Spinal cord (tissue), 10 donors: ENCODE results near the gene KRT76. TPM values are rescaled to one million over a fixed set of nuclear protein-coding genes. Genes with fewer than 3 reads are reported as not detected.

ENCODE experiments used
- DNase-seq, 6 donors: peaks; one replicate each; pipeline versions ENCODE4 v3.0.0 to v3.0.0-alpha.2; 2013 to 2015; ENCODE audit warnings: low spot score in 6 of 6, low read depth in 4 of 6
- H3K27ac ChIP-seq: one replicate; pipeline ENCODE4 v1.5.1; 2013; ENCODE audit warnings: low read depth, low read length, control low read depth
- H3K27me3 ChIP-seq: one replicate; pipeline ENCODE4 v1.6.1; 2013; ENCODE audit warnings: low read length; ENCODE audit not compliant: control insufficient read depth, insufficient read depth
- H3K36me3 ChIP-seq: one replicate; pipeline ENCODE4 v1.6.1; 2013; ENCODE audit warnings: low read length; ENCODE audit not compliant: control insufficient read depth, insufficient read depth
- H3K4me1 ChIP-seq: one replicate; pipeline ENCODE4 v1.6.1; 2013; ENCODE audit warnings: low read length; ENCODE audit not compliant: control insufficient read depth, insufficient read depth
- H3K4me3 ChIP-seq: one replicate; pipeline ENCODE4 v1.5.1; 2013; ENCODE audit warnings: low read depth, low read length, control low read depth
- H3K9me3 ChIP-seq: one replicate; pipeline ENCODE4 v1.6.1; 2013; ENCODE audit warnings: low read length; ENCODE audit not compliant: control insufficient read depth, insufficient read depth
- WGBS: methylation state at CpG from one replicate; pipeline ENCODE4 v1.1.5; 2013; ENCODE audit warnings: missing lambda C conversion rate; ENCODE audit not compliant: insufficient coverage; 5-methylcytosine and 5-hydroxymethylcytosine counted together
- polyA plus RNA-seq, 2 donors: library from polyadenylated mRNA; unstranded; fragments of 120-200 nt; gene quantifications; one replicate each; pipeline ENCODE4 v1.2.1, GENCODE V29; 2013; ENCODE audit not compliant: insufficient read length in 2 of 2
- total RNA-seq, 2 donors: library from RNA; depleted of rRNA in 1 of 2; stranded (reverse); fragments of 120-200 nt in 1 of 2; fragments of >200 nt in 1 of 2; gene quantifications; one replicate each; pipeline versions ENCODE4 v1.2.3 to v1.2.4, GENCODE V29; 2013 to 2014
- donor health status: healthy.

Gene KRT76
- total and polyA plus RNA-seq, 4 donors, result not detected

GRCh38 chr12:52742822-52743457 lies 34.2 kb downstream of the KRT76 start:
- Histone ChIP-seq H3K27me3 (peaks cover 10% of the 10 kb centered on the region), H3K9me3 (no peaks in the 10 kb centered on the region), H3K4me1 (no peaks in the 10 kb centered on the region), H3K36me3 (no peaks in the 10 kb centered on the region), H3K27ac (no peak overlapping the region), H3K4me3 (no peak overlapping the region)
- 78% methylated on average over 2 of the region's 3 CpGs for WGBS
- DNase-seq, result no peak

- Histone ChIP-seq H3K4me1 (no peaks in the 10 kb centered on the region), H3K27me3 (peaks cover 10% of the 10 kb centered on the region), H3K27ac (no peak overlapping the region), H3K36me3 (no peaks in the 10 kb centered on the region), H3K9me3 (no peaks in the 10 kb centered on the region), H3K4me3 (no peak overlapping the region)
- whole genome bisulfite sequencing, result 79% methylated on average over 4 of the region's 7 CpGs
- no peak for DNase-seq
Measured at GRCh38 chr12:52742196-52742580, 35.0 kb downstream of the KRT76 start.

GRCh38 chr12:52741375-52742195 lies 35.6 kb downstream of the KRT76 start:
- H3K27ac ChIP-seq, result no peak overlapping the region
- 34% methylated on average over 10 of the region's 16 CpGs for WGBS
- H3K4me3 ChIP-seq, result no peak overlapping the region
- H3K4me1 ChIP-seq, result no peaks in the 10 kb centered on the region
- no peaks in the 10 kb centered on the region for H3K36me3 ChIP-seq
- DNase-seq, result peak; percentile 7 to 68 (median 22)
- no peaks in the 10 kb centered on the region for H3K9me3 ChIP-seq
- peaks cover 10% of the 10 kb centered on the region for H3K27me3 ChIP-seq

- H3K27ac ChIP-seq, result no peak overlapping the region
- no peaks in the 10 kb centered on the region for H3K4me1 ChIP-seq
- H3K9me3 ChIP-seq, result no peaks in the 10 kb centered on the region
- no peaks in the 10 kb centered on the region for H3K36me3 ChIP-seq
- peak in 1 of 6 donors; percentile 59 for DNase-seq
- H3K4me3 ChIP-seq, result no peak overlapping the region
- H3K27me3 ChIP-seq, result peaks cover 7% of the 10 kb centered on the region
Measured at GRCh38 chr12:52740584-52740983, 36.6 kb downstream of the KRT76 start.

- Histone ChIP-seq H3K4me1 (no peaks in the 10 kb centered on the region), H3K27me3 (peaks cover 7% of the 10 kb centered on the region), H3K9me3 (no peaks in the 10 kb centered on the region), H3K36me3 (no peaks in the 10 kb centered on the region), H3K4me3 (no peak overlapping the region), H3K27ac (no peak overlapping the region)
- no peak for DNase-seq
Measured at GRCh38 chr12:52739963-52740362, 37.2 kb downstream of the KRT76 start.

GRCh38 chr12:52735816-52736632 lies 41.1 kb downstream of the KRT76 start:
- 80% methylated on average over 4 of the region's 5 CpGs for WGBS
- no peaks in the 10 kb centered on the region for H3K4me1 ChIP-seq
- no peaks in the 10 kb centered on the region for H3K27me3 ChIP-seq

GRCh38 chr12:52735106-52735505 lies 42.0 kb downstream of the KRT76 start:
- no peak overlapping the region for H3K27ac ChIP-seq
- H3K4me1 ChIP-seq, result no peaks in the 10 kb centered on the region
- WGBS, result 75% methylated on average over 8 of the region's 8 CpGs
- H3K9me3 ChIP-seq, result no peaks in the 10 kb centered on the region
- DNase-seq, result no peak
- peaks cover 2% of the 10 kb centered on the region for H3K27me3 ChIP-seq
- H3K4me3 ChIP-seq, result no peak overlapping the region
- no peaks in the 10 kb centered on the region for H3K36me3 ChIP-seq

More at GRCh38 chr12:52735816-52736632, 41.1 kb downstream of the KRT76 start:
- DNase-seq, result no peak
- Histone ChIP-seq H3K9me3 (no peaks in the 10 kb centered on the region), H3K27ac (no peak overlapping the region), H3K4me3 (no peak overlapping the region), H3K36me3 (no peaks in the 10 kb centered on the region)

- no peak overlapping the region for H3K27ac ChIP-seq
- no peaks in the 10 kb centered on the region for H3K9me3 ChIP-seq
- H3K4me3 ChIP-seq, result no peak overlapping the region
- no peak for DNase-seq
- no peaks in the 10 kb centered on the region for H3K4me1 ChIP-seq
- peaks cover 2% of the 10 kb centered on the region for H3K27me3 ChIP-seq
- 74% methylated on average over 2 of the region's 2 CpGs for WGBS
- no peaks in the 10 kb centered on the region for H3K36me3 ChIP-seq
Measured at GRCh38 chr12:52730793-52731192, 46.4 kb downstream of the KRT76 start.

- Histone ChIP-seq H3K36me3 (no peaks in the 10 kb centered on the region), H3K9me3 (no peaks in the 10 kb centered on the region), H3K27me3 (peaks cover 2% of the 10 kb centered on the region), H3K4me1 (no peaks in the 10 kb centered on the region), H3K27ac (no peak overlapping the region), H3K4me3 (no peak overlapping the region)
- no peak for DNase-seq
- WGBS, result 90% methylated on average over 13 of the region's 13 CpGs
Measured at GRCh38 chr12:52730383-52730782, 46.8 kb downstream of the KRT76 start.
